OCI-LY7 (cell line): Measurements from ENCODE around the gene IFITM2.
"Not testable (repeated sequence)": the region's sequence is repeated elsewhere in the genome, so short reads cannot be mapped to it uniquely, and the experiment has no call there.

Experiments used
- EZH2phosphoT487 ChIP-seq: fragments of 200-600 bp; sonication (generic); IDR thresholded peaks from 2 replicates; pipeline ENCODE4 v1.6.1; 2018; ENCODE audit warnings: low read depth, borderline replicate concordance, mild to moderate bottlenecking, mixed run types, antibody characterized with exemption, low read length, moderate library complexity, mixed read lengths
- TF ChIP-seq, protein P1 (sequence below): fragments of 200-600 bp; sonication (generic); conservative IDR thresholded peaks from 2 replicates; pipeline ENCODE4 v1.5.1; 2014; ENCODE audit warnings: mild to moderate bottlenecking, antibody characterized with exemption, low read length, moderate library complexity, mixed read lengths

DNA sequence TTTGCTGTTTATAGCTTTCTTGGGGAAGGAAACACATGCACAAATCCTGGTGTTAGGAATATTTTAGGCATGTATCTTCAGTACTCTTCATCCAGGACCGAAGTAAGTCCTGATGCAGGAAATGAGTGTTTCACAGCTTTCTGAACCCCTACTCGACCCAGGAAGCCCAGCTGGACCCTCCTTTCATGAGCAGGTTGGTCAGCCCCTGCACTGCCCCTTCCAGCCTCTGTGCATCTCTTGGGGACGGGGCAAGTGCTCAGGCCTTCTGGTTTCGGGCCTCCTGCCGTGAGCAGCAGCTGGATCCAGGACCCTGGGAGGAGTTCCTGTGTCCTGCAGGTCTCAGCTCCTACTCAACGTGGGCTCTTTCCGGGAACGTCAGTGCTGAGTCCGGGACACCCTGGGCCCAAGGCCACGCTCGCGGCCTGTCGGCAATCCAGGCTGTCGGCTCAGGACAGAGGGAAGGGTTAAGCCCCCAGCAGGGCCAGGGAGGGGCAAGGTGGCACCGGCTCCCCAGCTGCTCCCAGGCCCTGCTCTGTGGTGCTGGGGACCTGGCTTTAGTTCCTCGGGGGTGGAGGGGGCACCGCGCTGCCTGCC, 2.5 kb downstream of the IFITM2 start:
- TF ChIP-seq, protein P1, sequence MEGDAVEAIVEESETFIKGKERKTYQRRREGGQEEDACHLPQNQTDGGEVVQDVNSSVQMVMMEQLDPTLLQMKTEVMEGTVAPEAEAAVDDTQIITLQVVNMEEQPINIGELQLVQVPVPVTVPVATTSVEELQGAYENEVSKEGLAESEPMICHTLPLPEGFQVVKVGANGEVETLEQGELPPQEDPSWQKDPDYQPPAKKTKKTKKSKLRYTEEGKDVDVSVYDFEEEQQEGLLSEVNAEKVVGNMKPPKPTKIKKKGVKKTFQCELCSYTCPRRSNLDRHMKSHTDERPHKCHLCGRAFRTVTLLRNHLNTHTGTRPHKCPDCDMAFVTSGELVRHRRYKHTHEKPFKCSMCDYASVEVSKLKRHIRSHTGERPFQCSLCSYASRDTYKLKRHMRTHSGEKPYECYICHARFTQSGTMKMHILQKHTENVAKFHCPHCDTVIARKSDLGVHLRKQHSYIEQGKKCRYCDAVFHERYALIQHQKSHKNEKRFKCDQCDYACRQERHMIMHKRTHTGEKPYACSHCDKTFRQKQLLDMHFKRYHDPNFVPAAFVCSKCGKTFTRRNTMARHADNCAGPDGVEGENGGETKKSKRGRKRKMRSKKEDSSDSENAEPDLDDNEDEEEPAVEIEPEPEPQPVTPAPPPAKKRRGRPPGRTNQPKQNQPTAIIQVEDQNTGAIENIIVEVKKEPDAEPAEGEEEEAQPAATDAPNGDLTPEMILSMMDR = not testable (repeated sequence)
- TF ChIP-seq EZH2phosphoT487 = not testable (repeated sequence)
